KBM-7 (cell line): Measurements from ENCODE around the gene S100A7.

ENCODE experiments used
- DNase-seq: peaks from one replicate; pipeline ENCODE4 v3.0.0-alpha.2; 2015
- in situ Hi-C: fragments of 300-500 bp; cut with MboI; formaldehyde crosslinking; loops from 2 replicates; pipeline ENCODE4 v1.14.3; 2020; ENCODE audit warnings: low sequenced_read_pairs, low pct_unique_long_range_greater_than_20kb, mixed read lengths

S100A7 gene

GRCh38 chr1:153460551-153460950 lies at the start of gene S100A7:
Gene S100A7 (minus strand): TSS chr1:153460651. CDS start chr1:153459013, 1,638 bp downstream.
- in situ Hi-C loops: no loop called here
- DNase-seq: no peak

- in situ Hi-C loops: loop anchor here (10.0 kb wide), 2 partner anchors 55 to 265 kb away; partner anchors contain the start of genes S100A2 and SLC27A3
- DNase-seq: peak; percentile 73
Measured at GRCh38 chr1:153509729-153510354, 49.4 kb upstream of the S100A7 start.

GRCh38 chr1:153509036-153509435 lies 48.6 kb upstream of the S100A7 start:
- DNase-seq: no peak
- in situ Hi-C loops: loop anchor here (10.0 kb wide), 1 partner anchor 266 kb away; the partner anchor contains the start of gene SLC27A3

DNA sequence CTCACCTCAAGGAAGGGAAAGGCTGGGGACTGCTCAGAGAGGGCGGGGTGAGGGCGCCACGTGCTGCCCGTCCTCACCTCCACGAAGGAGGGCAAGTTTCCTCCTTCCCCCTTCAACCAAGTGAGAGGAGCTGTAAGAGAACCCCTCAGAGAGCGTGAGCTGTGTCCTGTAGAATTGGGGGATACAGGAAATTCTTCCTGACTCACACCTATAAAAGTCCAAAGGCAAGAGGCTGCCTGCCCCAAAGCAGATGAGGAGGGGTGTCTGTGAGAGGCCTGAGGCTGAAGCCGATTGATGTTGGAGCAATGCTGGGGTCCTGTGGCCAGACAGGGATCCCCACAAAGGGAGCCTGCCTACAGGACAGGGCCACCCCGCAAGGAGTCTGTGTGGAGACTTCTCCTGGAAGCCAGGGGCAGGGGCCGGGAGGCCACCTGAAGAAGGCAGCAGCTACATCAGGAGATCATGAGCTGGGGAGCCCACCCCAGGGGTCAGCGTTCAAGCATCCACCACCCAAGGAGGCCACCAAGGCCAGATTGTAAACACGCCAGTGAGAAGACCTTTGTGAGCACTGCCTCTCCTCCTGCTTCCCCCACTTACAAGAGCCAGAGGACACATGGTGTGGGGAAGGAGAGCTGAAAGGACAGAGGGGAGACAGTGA lies 47.6 kb upstream of the S100A7 start:
- no peak for DNase-seq
- in situ Hi-C loops: loop anchor here (10.0 kb wide), 1 partner anchor 267 kb away; the partner anchor contains the start of gene SLC27A3

- in situ Hi-C loops: loop anchor here (10.0 kb wide), 1 partner anchor 268 kb away; the partner anchor contains the start of gene SLC27A3
- no peak for DNase-seq
Measured at GRCh38 chr1:153506831-153507413, 46.5 kb upstream of the S100A7 start.

DNA sequence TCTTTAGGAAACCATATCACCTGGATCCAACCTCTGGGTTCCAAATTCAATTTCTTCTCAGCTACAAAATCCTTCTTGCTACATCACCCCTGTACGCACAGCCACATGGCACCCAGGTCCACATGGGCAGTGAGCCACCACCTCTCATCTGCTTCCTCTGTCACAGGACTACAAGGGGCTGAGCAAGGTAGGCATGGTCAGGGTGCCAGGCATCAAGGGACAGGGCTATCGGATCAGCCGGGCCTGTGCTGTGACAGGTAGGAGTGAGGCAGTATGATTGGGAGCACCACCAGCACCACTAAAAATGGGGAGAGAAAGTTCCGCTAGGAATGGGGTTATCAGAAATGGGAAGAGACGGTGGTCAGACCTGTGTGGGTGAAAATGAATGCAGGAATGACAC lies 45.9 kb upstream of the S100A7 start:
- DNase-seq: no peak
- in situ Hi-C loops: loop anchor here (10.0 kb wide), 1 partner anchor 268 kb away; the partner anchor contains the start of gene SLC27A3

DNA sequence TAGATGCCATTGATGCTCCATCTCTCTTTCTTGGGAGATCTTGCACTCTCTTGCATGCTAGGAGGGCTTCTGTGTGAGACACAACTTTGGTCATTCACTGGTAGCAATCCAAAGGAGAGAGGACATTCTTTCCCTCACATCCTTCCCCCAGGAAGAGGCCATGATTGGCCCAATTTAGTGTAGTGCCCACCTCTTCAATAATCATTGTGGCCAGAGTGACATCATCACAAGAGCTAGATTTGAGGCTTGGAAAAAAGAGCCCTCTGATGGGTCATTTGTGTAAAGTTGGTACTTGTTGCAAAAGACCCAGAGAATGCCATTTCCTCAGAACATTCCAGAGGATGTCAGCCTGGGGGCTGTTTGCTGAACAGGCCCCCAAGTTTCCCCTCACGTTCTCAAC lies 45.1 kb upstream of the S100A7 start:
- no peak for DNase-seq
- in situ Hi-C loops: loop anchor here (10.0 kb wide), 1 partner anchor 269 kb away; the partner anchor contains the start of gene SLC27A3

GRCh38 chr1:153503766-153504165 lies 43.3 kb upstream of the S100A7 start:
- in situ Hi-C loops: loop anchor here (10.0 kb wide), 1 partner anchor 271 kb away; the partner anchor contains the start of gene SLC27A3
- DNase-seq: no peak

- in situ Hi-C loops: no loop called here
- no peak for DNase-seq
Measured at GRCh38 chr1:153498746-153499145, 38.3 kb upstream of the S100A7 start.

GRCh38 chr1:153495536-153495935 lies 35.1 kb upstream of the S100A7 start:
- in situ Hi-C loops: no loop called here
- DNase-seq: no peak

GRCh38 chr1:153494976-153495535 lies 34.6 kb upstream of the S100A7 start:
- in situ Hi-C loops: no loop called here
- DNase-seq: peak; percentile 84

- no peak for DNase-seq
- in situ Hi-C loops: no loop called here
Measured at GRCh38 chr1:153493343-153493960, 33.0 kb upstream of the S100A7 start.

- in situ Hi-C loops: no loop called here
- DNase-seq: no peak
Measured at GRCh38 chr1:153490272-153491051, 30.0 kb upstream of the S100A7 start.

DNA sequence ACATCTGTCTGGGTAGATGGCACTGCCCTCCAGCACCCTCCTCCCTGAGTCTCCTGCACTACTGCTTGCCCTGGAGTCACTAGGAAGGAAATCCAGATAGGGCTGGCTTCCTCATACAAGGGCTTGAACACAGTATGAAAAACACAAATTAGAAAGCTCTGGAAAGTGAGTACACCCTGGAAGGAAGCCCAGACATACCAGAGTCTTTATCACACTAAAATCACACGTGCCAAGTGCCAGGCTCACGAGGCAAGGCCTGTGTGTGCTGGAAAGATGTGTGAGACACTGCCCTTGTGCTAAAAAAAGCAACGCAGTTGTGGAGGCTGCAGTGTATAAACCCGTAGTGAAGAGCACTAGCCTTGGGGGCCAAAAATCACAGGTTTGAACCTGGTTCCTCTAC lies 28.3 kb upstream of the S100A7 start:
- no peak for DNase-seq
- in situ Hi-C loops: loop anchor here (10.0 kb wide), 1 partner anchor 124 kb away; no protein-coding TSS in a partner anchor

DNA sequence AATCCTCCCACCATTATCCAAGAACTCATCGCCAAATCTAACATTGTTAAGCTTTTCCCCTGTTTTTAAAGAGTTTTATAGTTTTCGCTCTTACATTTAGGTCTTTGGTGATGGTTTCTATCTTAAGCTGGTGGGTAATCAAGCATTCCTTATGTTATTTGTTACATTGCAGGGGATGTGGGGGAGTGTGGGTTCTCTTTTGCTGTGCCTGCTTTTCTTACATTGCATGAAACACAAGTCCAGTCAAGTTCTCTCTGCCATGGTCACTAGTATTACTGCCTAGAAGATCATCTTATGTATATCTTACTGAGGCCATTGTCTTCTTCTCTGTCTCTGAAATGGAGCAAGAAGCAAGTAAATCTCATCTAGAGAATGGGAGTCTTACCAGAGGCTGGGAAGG lies 27.3 kb upstream of the S100A7 start:
- DNase-seq: no peak
- in situ Hi-C loops: loop anchor here (10.0 kb wide), 1 partner anchor 123 kb away; no protein-coding TSS in a partner anchor

DNA sequence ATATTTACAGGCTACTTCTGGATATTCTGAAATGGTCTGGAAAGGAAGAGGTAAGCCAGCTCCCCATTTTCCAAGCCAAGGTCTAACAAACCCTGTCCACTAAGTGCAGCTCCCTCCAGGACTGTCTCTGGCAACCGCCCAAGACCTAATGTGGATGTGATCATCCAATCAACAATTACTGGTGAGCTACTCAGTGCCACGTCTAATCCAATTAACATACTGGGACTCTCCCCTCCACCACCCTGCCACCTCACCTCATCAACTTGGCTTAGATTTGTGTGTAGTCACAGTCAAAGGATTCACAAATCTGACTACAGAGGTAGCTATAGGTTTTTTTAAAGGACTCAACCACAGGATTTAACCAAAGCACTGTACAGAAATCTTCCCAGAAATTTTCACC lies 25.4 kb upstream of the S100A7 start:
- no peak for DNase-seq
- in situ Hi-C loops: loop anchor here (10.0 kb wide), 1 partner anchor 121 kb away; no protein-coding TSS in a partner anchor

- in situ Hi-C loops: loop anchor here (10.0 kb wide), 1 partner anchor 119 kb away; no protein-coding TSS in a partner anchor
- no peak for DNase-seq
Measured at GRCh38 chr1:153483776-153484175, 23.3 kb upstream of the S100A7 start.

DNA sequence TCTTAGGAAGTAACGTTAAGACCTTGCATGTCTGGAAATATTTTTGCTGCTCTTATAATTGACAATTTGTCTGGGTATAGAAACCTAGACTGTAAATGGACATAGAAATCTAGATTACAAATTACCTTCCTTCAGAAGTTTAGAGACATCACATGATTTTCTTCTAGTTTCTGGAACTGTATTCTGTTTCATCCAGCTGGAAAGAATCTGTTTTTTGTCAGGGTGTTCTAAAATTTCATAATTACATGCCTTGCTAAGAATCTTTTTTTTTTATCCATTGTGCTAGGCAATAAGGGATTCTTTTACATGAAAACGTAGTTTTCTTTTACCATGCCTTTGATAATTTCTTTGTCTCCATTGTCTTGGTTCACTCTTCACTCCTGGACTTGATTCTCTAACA lies 20.7 kb upstream of the S100A7 start:
- in situ Hi-C loops: loop anchor here (10.0 kb wide), 1 partner anchor 116 kb away; no protein-coding TSS in a partner anchor
- no peak for DNase-seq
